ENCODE data around the gene ARL5C. TPM values are rescaled to one million over a fixed set of nuclear protein-coding genes. Genes with fewer than 3 reads are reported as not detected.

Gene ARL5C
- total RNA-seq, 1 experiment from 2014 or later: not detected

- TF ChIP-seq FOXP1 (CRISPR knock-in tag; IDR thresholded peaks at IDR 0.05; ENCODE audit: borderline replicate concordance): no peak
- peak; percentile 79; the same call in 1 of the 2 replicates for TF ChIP-seq ZNF671 (CRISPR knock-in tag; IDR thresholded peaks at IDR 0.05)
- TF ChIP-seq GABPB1 (CRISPR knock-in tag; IDR thresholded peaks at IDR 0.05): no peak
- TF ChIP-seq ERG (CRISPR knock-in tag; IDR thresholded peaks at IDR 0.05): peak; percentile 85; the same call in 1 of the 2 replicates
- TF ChIP-seq PRRX2 (CRISPR knock-in tag; IDR thresholded peaks at IDR 0.05): peak; percentile 70; the same call in 1 of the 2 replicates
- 0 out of 2 replicates have a peak, but pooled peaks have one; percentile 61 for TF ChIP-seq NFATC4 (CRISPR knock-in tag; IDR thresholded peaks at IDR 0.05)
These were observed 39.2 kb upstream of the ARL5C start (continued) for GRCh38 chr17:39205112-39205526.

GRCh38 chr17:39204245-39204644 lies 38.3 kb upstream of the ARL5C start:
- ChIA-PET POLR2A (no interaction called here), CTCF (interaction anchor here (0.6 to 15.9 kb wide), 3 partner anchors 36 to 344 kb away, joined by 3 to 626 read pairs (median 3); no protein-coding TSS in a partner anchor)
- Mint-ChIP-seq H3K27ac (no peak overlapping the region), H3K36me3 (peaks cover 50% of the 10 kb centered on the region), H3K9me3 (no peaks in the 10 kb centered on the region), H3K27me3 (ENCODE audit: low read depth) (no peaks in the 10 kb centered on the region; the same call in 1 of the 2 replicates), H3K4me1 (peaks cover 46% of the 10 kb centered on the region), H3K4me3 (no peak overlapping the region)
- TF ChIP-seq ETV6 (CRISPR knock-in tag; IDR thresholded peaks at IDR 0.05) (no peak), ZNF232 (CRISPR knock-in tag; IDR thresholded peaks at IDR 0.05) (no peak), JUN (CRISPR knock-in tag; IDR thresholded peaks at IDR 0.05) (no peak), CREB1 (CRISPR knock-in tag; IDR thresholded peaks at IDR 0.05) (no peak), ZNF121 (CRISPR knock-in tag; IDR thresholded peaks at IDR 0.05) (no peak), ZNF512 (CRISPR knock-in tag; IDR thresholded peaks at IDR 0.05; ENCODE audit: borderline replicate concordance) (no peak)
- DNase-seq (ENCODE audit: low spot score) (no peak), ATAC-seq (no peak)

- peaks cover 36% of the 10 kb centered on the region for H3K4me1 Mint-ChIP-seq
- peaks cover 50% of the 10 kb centered on the region for H3K36me3 Mint-ChIP-seq
- ChIA-PET CTCF (interaction anchor here (1.6 to 15.9 kb wide), 3 partner anchors 31 to 41 kb away, joined by 3 to 626 read pairs (median 19); no protein-coding TSS in a partner anchor), POLR2A (no interaction called here)
- TF ChIP-seq FOXJ3 (CRISPR knock-in tag; IDR thresholded peaks at IDR 0.05; ENCODE audit: borderline replicate concordance): no peak
- TF ChIP-seq ERG (CRISPR knock-in tag; IDR thresholded peaks at IDR 0.05): 0 out of 2 replicates have a peak, but pooled peaks have one; percentile 8
- DNase-seq (ENCODE audit: low spot score): no peak
- peak overlapping the region; percentile 100 for H3K27ac Mint-ChIP-seq
- H3K27me3 Mint-ChIP-seq (ENCODE audit: low read depth): no peaks in the 10 kb centered on the region; the same call in 1 of the 2 replicates
- peak overlapping the region; percentile 98 for H3K4me3 Mint-ChIP-seq
- ATAC-seq: no peak
- H3K9me3 Mint-ChIP-seq: no peaks in the 10 kb centered on the region
These were observed 35.1 kb upstream of the ARL5C start for GRCh38 chr17:39200957-39201510.

- Mint-ChIP-seq H3K4me3 (peak within 1 kb of the TSS; percentile 98), H3K27me3 (ENCODE audit: low read depth) (no peaks in the 10 kb centered on the region; the same call in 1 of the 2 replicates), H3K4me1 (peaks cover 44% of the 10 kb centered on the region), H3K27ac (peak within 1 kb of the TSS; percentile 100), H3K36me3 (peaks cover 50% of the 10 kb centered on the region), H3K9me3 (no peaks in the 10 kb centered on the region)
- DNase-seq (ENCODE audit: low spot score) (peak; percentile 70), ATAC-seq (peak; percentile 27)
- POLR2A ChIA-PET: interaction anchor here (0.6 to 1.3 kb wide), 12 partner anchors 9 to 614 kb away, joined by 3 to 16 read pairs (median 4); partner anchors contain the start of gene STAC2
- CTCF ChIA-PET: interaction anchor here (0.5 to 2.2 kb wide), 14 partner anchors 12 to 774 kb away, joined by 3 to 25 read pairs (median 8); partner anchors contain the start of gene STAC2
- TF ChIP-seq E2F5 (CRISPR knock-in tag; IDR thresholded peaks at IDR 0.05) (no peak), NFE2L1 (CRISPR knock-in tag; IDR thresholded peaks at IDR 0.05) (no peak), EMX1 (CRISPR knock-in tag; IDR thresholded peaks at IDR 0.05) (0 out of 2 replicates have a peak, but pooled peaks have one; percentile 46), JUN (CRISPR knock-in tag; IDR thresholded peaks at IDR 0.05) (peak; percentile 73; the same call in 1 of the 2 replicates), TP53 (CRISPR knock-in tag; IDR thresholded peaks at IDR 0.05) (no peak), FOXK1 (CRISPR knock-in tag; IDR thresholded peaks at IDR 0.05) (0 out of 2 replicates have a peak, but pooled peaks have one; percentile 31), CREM (CRISPR knock-in tag; IDR thresholded peaks at IDR 0.05) (0 out of 2 replicates have a peak, but pooled peaks have one; percentile 30), ZNF138 (CRISPR knock-in tag; conservative IDR thresholded peaks at IDR 0.05) (no peak), E2F1 (CRISPR knock-in tag; IDR thresholded peaks at IDR 0.05) (no peak), SP1 (CRISPR knock-in tag; conservative IDR thresholded peaks at IDR 0.05) (0 out of 2 replicates have a peak, but pooled peaks have one; percentile 41), IRF2 (CRISPR knock-in tag; IDR thresholded peaks at IDR 0.05; ENCODE audit: borderline replicate concordance, low read depth) (no peak)
These were observed 34.3 kb upstream of the ARL5C start, which contains the start of gene RPL19 for GRCh38 chr17:39200070-39200879. Gene RPL19, plus strand, starts transcription at chr17:39200283. Its CDS starts 62 bp downstream, at chr17:39200345.

Data from WTC11 (cell line).